SK-N-SH (cell line): ENCODE data around the gene MIGA2. TPM values are rescaled to one million over a fixed set of nuclear protein-coding genes. Genes with fewer than 3 reads are reported as not detected.

ENCODE experiments used
- CTCF ChIA-PET: fragments of 300-600, 350-600 bp; formaldehyde crosslinking; extraction: SDS; loops from one replicate; lab custom pipeline; 2021; lab: Yijun Ruan, JAX
- POLR2A ChIA-PET: fragments of 350-600 bp; sonication (Branson Sonifier 250); formaldehyde crosslinking; extraction: SDS; loops from one replicate; lab custom pipeline; 2020; ENCODE audit warnings: antibody characterized with exemption, inconsistent platforms; lab: Yijun Ruan, JAX
- DNase-seq: peaks from one replicate; pipeline ENCODE4 v3.0.0; 2012
- H2AFZ ChIP-seq: fragments of 200-600 bp; sonication (generic); 2 replicates; pipeline ENCODE4 v1.8.1; 2016; ENCODE audit warnings: antibody characterized with exemption, mild to moderate bottlenecking, low read depth
- H3F3A ChIP-seq: fragments of 200-600 bp; sonication (generic); replicated peaks from 2 replicates; pipeline ENCODE3; 2016; ENCODE audit warnings: antibody characterized with exemption, mild to moderate bottlenecking; ENCODE audit not compliant: insufficient read depth
- H3K27ac ChIP-seq, 2 experiments: fragments of 200-500 bp in 1 of 2; fragments of 200-600 bp in 1 of 2; sonication (Bioruptor generic) in 1 of 2; sonication (generic), shearing (Covaris generic) in 1 of 2; 2 replicates each; pipeline versions ENCODE4 v1.5.1 to v1.6.1; 2014 to 2016; ENCODE audit warnings: low read depth in 2 of 2, inconsistent platforms in 1 of 2, low read length in 1 of 2, mild to moderate bottlenecking in 1 of 2, mixed read lengths in 1 of 2
- H3K27me3 ChIP-seq: fragments of 200-600 bp; sonication (generic), shearing (Covaris generic); 2 replicates; pipeline ENCODE4 v1.6.1; 2016; ENCODE audit warnings: mixed run types; ENCODE audit not compliant: insufficient read depth
- H3K36me3 ChIP-seq, 2 experiments: fragments of 200-500 bp in 1 of 2; fragments of 200-600 bp in 1 of 2; sonication (Bioruptor generic) in 1 of 2; sonication (generic) in 1 of 2; replicated peaks in 1 of 2; 2 replicates each; pipeline versions ENCODE3 to v1.5.1; 2014 to 2016; ENCODE audit warnings: low read length in 1 of 2, mild to moderate bottlenecking in 1 of 2; ENCODE audit not compliant: insufficient read depth in 2 of 2, control insufficient read depth in 1 of 2
- H3K4me1 ChIP-seq, 2 experiments: fragments of 200-500 bp in 1 of 2; fragments of 200-600 bp in 1 of 2; sonication (Bioruptor generic) in 1 of 2; sonication (generic), shearing (Covaris generic) in 1 of 2; 2 replicates each; pipeline versions ENCODE4 v1.5.1 to v1.6.1; 2014 to 2016; ENCODE audit warnings: low read depth in 1 of 2, low read length in 1 of 2, mixed run types in 1 of 2; ENCODE audit not compliant: insufficient read depth in 2 of 2, control insufficient read depth in 1 of 2
- H3K4me2 ChIP-seq: fragments of 200-600 bp; sonication (generic), shearing (Covaris generic); 2 replicates; pipeline ENCODE4 v1.6.1; 2017; ENCODE audit warnings: mixed run types
- H3K4me3 ChIP-seq, 2 experiments: fragments of 200-500 bp in 1 of 2; fragments of 200-600 bp in 1 of 2; sonication (Bioruptor generic) in 1 of 2; sonication (generic), shearing (Covaris generic) in 1 of 2; 2 replicates each; pipeline versions ENCODE4 v1.5.1 to v1.8.1; 2014 to 2016; ENCODE audit warnings: low read depth in 2 of 2, inconsistent platforms in 1 of 2, low read length in 1 of 2, mild to moderate bottlenecking in 1 of 2, mixed read lengths in 1 of 2, moderate library complexity in 1 of 2
- H3K79me2 ChIP-seq: fragments of 200-600 bp; sonication (generic); 2 replicates; pipeline ENCODE4 v1.8.1; 2017; ENCODE audit warnings: mild to moderate bottlenecking; ENCODE audit not compliant: insufficient read depth
- H3K9ac ChIP-seq: fragments of 200-600 bp; sonication (generic); 2 replicates; pipeline ENCODE4 v1.6.1; 2017; ENCODE audit warnings: mixed run types
- H3K9me2 ChIP-seq: fragments of 200-600 bp; sonication (generic); 2 replicates; pipeline ENCODE4 v1.6.1; 2017; ENCODE audit warnings: mixed run types
- H3K9me3 ChIP-seq: fragments of 200-600 bp; sonication (generic); 2 replicates; pipeline ENCODE4 v1.6.1; 2017; ENCODE audit warnings: mixed run types, mild to moderate bottlenecking, moderate library complexity
- H4K20me1 ChIP-seq: fragments of 200-600 bp; sonication (generic); 2 replicates; pipeline ENCODE4 v1.6.1; 2017; ENCODE audit warnings: mild to moderate bottlenecking, mixed run types; ENCODE audit not compliant: insufficient read depth
- ELF1 ChIP-seq: IDR thresholded peaks from 2 replicates; pipeline ENCODE4 v1.4.0; 2012
- EP300 ChIP-seq, 2 experiments: IDR thresholded peaks; 2 replicates each; pipeline versions ENCODE4 v1.4.0 to v1.6.1; 2012; ENCODE audit warnings: borderline replicate concordance in 1 of 2, low read depth in 1 of 2, low read length in 1 of 2
- EZH2phosphoT487 ChIP-seq: fragments of 200-600 bp; sonication (generic); IDR thresholded peaks from 2 replicates; pipeline ENCODE4 v1.6.1; 2017; ENCODE audit warnings: low read depth, mixed run types, mild to moderate bottlenecking, antibody characterized with exemption, moderate library complexity, borderline replicate concordance
- FOXJ3 ChIP-seq: sonication (generic); formaldehyde crosslinking; IDR thresholded peaks from 2 replicates; pipeline ENCODE4 v1.5.1; 2020; ENCODE audit warnings: mild to moderate bottlenecking, missing genetic modification reagents
- GABPA ChIP-seq: IDR thresholded peaks from 2 replicates; pipeline ENCODE4 v1.4.0; 2012; ENCODE audit warnings: low read depth, mild to moderate bottlenecking
- GATA2 ChIP-seq: sonication (generic); formaldehyde crosslinking; IDR thresholded peaks from 2 replicates; pipeline ENCODE4 v1.5.0; 2020; ENCODE audit warnings: mild to moderate bottlenecking, missing genetic modification reagents
- MEF2A ChIP-seq: IDR thresholded peaks from 2 replicates; pipeline ENCODE4 v1.4.0; 2012; ENCODE audit warnings: low read depth, borderline replicate concordance
- MXI1 ChIP-seq: IDR thresholded peaks from 2 replicates; pipeline ENCODE4 v1.6.1; 2012; ENCODE audit warnings: mild to moderate bottlenecking, low read depth, low read length, improper control_type of control experiment
- NFIC ChIP-seq: IDR thresholded peaks from 2 replicates; pipeline ENCODE4 v1.4.0; 2012; ENCODE audit warnings: borderline replicate concordance
- NRF1 ChIP-seq: IDR thresholded peaks from 2 replicates; pipeline ENCODE4 v1.6.1; 2012; ENCODE audit warnings: low read depth, mild to moderate bottlenecking, low read length
- POLR2AphosphoS5 ChIP-seq: IDR thresholded peaks from 2 replicates; pipeline ENCODE4 v1.6.1; 2012; ENCODE audit warnings: low read depth, low read length
- RXRA ChIP-seq: IDR thresholded peaks from 2 replicates; pipeline ENCODE4 v1.4.0; 2012; ENCODE audit warnings: low read depth, mild to moderate bottlenecking, borderline replicate concordance
- TCF12 ChIP-seq: IDR thresholded peaks from 2 replicates; pipeline ENCODE4 v1.4.0; 2012
- YY1 ChIP-seq: IDR thresholded peaks from 2 replicates; pipeline ENCODE4 v1.4.0; 2012; ENCODE audit warnings: low read depth, mild to moderate bottlenecking
- WGBS: methylation state at CpG from one replicate; pipeline ENCODE4 v1.1.6; 2017; ENCODE audit warnings: low lambda C conversion rate; 5-methylcytosine and 5-hydroxymethylcytosine counted together
- polyA plus RNA-seq, 3 experiments: library from polyadenylated mRNA; depleted of rRNA; stranded (reverse); fragments of >200 nt; gene quantifications; 2 replicates each; pipeline ENCODE4 v1.2.3, GENCODE V29; 2012
- TF ChIP-seq, protein P1 (sequence below): fragments of 150-350 bp; IDR thresholded peaks from 2 replicates; pipeline ENCODE4 v1.6.1; 2016; ENCODE audit warnings: mild to moderate bottlenecking, low read depth, low read length
- TF ChIP-seq, protein P2 (sequence below): IDR thresholded peaks from 2 replicates; pipeline ENCODE4 v1.6.1; 2012; ENCODE audit warnings: mild to moderate bottlenecking, low read depth, low read length, moderate library complexity
- TF ChIP-seq, protein P3 (sequence below): fragments of 150-350 bp; IDR thresholded peaks from 2 replicates; pipeline ENCODE4 v1.6.1; 2017; ENCODE audit warnings: antibody characterized with exemption, low read length, low read depth, borderline replicate concordance

MIGA2 gene
- polyA plus RNA-seq, 1 of the 3 experiments (the other 2 are of a cell fraction) = 21.2 TPM

DNA sequence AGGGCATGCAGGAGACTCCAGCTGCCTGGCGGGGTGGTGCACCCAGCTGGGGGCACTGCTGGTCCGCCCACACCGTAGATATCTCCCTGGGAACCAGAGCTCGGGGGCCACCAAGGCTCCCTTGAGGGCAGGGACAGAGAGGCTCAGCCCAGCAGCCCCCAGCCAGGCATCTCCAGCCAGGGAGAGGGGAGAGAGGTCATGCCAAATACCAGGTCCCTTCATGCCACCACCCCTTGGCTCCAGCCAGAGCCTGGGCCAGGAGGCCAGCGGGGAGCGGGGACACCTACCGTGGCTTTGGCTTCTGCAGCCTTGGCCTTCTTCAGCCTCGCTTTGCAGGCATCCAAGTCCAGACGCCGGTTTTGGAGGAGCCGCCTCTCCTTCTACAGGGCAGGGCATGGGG is 22.3 kb upstream of the MIGA2 start:
- POLR2A ChIA-PET = no interaction called here

More for the DNA sequence above, 22.3 kb upstream of the MIGA2 start:
- no peaks in the 10 kb centered on the region for H3K79me2 ChIP-seq
- H3K4me1 ChIP-seq = no peaks in the 10 kb centered on the region; a peak in 1 of 4 replicates
- no peak overlapping the region for H2AFZ ChIP-seq
- DNase-seq = no peak
- no peaks in the 10 kb centered on the region for H4K20me1 ChIP-seq
- TF ChIP-seq EZH2phosphoT487 (no peak), ELF1 (no peak), NFIC (no peak), NRF1 (no peak), EP300 (IDR thresholded peaks at IDR 0.05; ENCODE audit: borderline replicate concordance in 1 of 2, low read depth in 1 of 2, low read length in 1 of 2) (no peak), TCF12 (no peak), GATA2 (CRISPR knock-in tag) (no peak), RXRA (no peak), GABPA (no peak), FOXJ3 (no peak), MXI1 (no peak), YY1 (no peak), POLR2AphosphoS5 (no peak), MEF2A (no peak)
- TF ChIP-seq, protein P1, sequence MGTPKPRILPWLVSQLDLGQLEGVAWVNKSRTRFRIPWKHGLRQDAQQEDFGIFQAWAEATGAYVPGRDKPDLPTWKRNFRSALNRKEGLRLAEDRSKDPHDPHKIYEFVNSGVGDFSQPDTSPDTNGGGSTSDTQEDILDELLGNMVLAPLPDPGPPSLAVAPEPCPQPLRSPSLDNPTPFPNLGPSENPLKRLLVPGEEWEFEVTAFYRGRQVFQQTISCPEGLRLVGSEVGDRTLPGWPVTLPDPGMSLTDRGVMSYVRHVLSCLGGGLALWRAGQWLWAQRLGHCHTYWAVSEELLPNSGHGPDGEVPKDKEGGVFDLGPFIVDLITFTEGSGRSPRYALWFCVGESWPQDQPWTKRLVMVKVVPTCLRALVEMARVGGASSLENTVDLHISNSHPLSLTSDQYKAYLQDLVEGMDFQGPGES = no peak
- TF ChIP-seq, protein P2, sequence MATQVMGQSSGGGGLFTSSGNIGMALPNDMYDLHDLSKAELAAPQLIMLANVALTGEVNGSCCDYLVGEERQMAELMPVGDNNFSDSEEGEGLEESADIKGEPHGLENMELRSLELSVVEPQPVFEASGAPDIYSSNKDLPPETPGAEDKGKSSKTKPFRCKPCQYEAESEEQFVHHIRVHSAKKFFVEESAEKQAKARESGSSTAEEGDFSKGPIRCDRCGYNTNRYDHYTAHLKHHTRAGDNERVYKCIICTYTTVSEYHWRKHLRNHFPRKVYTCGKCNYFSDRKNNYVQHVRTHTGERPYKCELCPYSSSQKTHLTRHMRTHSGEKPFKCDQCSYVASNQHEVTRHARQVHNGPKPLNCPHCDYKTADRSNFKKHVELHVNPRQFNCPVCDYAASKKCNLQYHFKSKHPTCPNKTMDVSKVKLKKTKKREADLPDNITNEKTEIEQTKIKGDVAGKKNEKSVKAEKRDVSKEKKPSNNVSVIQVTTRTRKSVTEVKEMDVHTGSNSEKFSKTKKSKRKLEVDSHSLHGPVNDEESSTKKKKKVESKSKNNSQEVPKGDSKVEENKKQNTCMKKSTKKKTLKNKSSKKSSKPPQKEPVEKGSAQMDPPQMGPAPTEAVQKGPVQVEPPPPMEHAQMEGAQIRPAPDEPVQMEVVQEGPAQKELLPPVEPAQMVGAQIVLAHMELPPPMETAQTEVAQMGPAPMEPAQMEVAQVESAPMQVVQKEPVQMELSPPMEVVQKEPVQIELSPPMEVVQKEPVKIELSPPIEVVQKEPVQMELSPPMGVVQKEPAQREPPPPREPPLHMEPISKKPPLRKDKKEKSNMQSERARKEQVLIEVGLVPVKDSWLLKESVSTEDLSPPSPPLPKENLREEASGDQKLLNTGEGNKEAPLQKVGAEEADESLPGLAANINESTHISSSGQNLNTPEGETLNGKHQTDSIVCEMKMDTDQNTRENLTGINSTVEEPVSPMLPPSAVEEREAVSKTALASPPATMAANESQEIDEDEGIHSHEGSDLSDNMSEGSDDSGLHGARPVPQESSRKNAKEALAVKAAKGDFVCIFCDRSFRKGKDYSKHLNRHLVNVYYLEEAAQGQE = no peak
- TF ChIP-seq, protein P3, sequence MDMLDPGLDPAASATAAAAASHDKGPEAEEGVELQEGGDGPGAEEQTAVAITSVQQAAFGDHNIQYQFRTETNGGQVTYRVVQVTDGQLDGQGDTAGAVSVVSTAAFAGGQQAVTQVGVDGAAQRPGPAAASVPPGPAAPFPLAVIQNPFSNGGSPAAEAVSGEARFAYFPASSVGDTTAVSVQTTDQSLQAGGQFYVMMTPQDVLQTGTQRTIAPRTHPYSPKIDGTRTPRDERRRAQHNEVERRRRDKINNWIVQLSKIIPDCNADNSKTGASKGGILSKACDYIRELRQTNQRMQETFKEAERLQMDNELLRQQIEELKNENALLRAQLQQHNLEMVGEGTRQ = no peak
- H3K27ac ChIP-seq = no peak overlapping the region
- H3K36me3 ChIP-seq = peaks cover 7 to 35% of the 10 kb centered on the region in 2 experiments
- H3K9ac ChIP-seq = no peak overlapping the region
- no peaks in the 10 kb centered on the region for H3K27me3 ChIP-seq
- H3K4me3 ChIP-seq = no peak overlapping the region
- no peaks in the 10 kb centered on the region for H3K9me2 ChIP-seq
- no peak overlapping the region for H3K4me2 ChIP-seq
- CTCF ChIA-PET = interaction anchor here (1.0 kb wide), 1 partner anchor 21 kb away, joined by 4 read pairs; no protein-coding TSS in a partner anchor
- peaks cover 5% of the 10 kb centered on the region for H3F3A ChIP-seq
- WGBS = 100% methylated on average over 2 of the region's 11 CpGs
- no peaks in the 10 kb centered on the region for H3K9me3 ChIP-seq
